ENCODE results near the gene ADAM11. TPM values are rescaled to one million over a fixed set of nuclear protein-coding genes. Genes with fewer than 3 reads are reported as not detected.

ADAM11 gene
- total and polyA plus RNA-seq, 2 of the 13 experiments (the other 11 are each of a cell fraction or from before 2014, with no cell fraction given): 0.38 to 0.91 TPM

DNA sequence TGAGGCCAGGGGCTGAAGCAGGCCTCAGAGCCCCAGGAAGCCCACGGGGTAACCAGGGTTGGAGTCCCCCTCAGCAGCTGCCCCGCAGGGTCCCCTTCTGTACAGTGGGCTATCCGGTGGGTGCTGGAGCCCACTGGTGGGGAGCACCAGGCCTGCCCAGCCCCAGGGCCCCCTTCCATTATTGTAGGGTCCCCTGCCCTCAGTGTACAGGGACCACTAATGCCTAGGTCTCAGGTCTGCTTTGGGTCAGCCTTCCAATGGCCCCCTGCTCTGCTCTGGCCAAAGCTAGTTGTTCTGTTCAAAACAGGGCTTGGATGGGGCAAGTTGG lies 1.1 kb downstream of the ADAM11 start (continued):
- TF ChIP-seq, protein P1, sequence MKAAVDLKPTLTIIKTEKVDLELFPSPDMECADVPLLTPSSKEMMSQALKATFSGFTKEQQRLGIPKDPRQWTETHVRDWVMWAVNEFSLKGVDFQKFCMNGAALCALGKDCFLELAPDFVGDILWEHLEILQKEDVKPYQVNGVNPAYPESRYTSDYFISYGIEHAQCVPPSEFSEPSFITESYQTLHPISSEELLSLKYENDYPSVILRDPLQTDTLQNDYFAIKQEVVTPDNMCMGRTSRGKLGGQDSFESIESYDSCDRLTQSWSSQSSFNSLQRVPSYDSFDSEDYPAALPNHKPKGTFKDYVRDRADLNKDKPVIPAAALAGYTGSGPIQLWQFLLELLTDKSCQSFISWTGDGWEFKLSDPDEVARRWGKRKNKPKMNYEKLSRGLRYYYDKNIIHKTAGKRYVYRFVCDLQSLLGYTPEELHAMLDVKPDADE (CRISPR knock-in tag; IDR thresholded peaks at IDR 0.05): no peak
- TF ChIP-seq CBX5 (CRISPR knock-in tag; IDR thresholded peaks at IDR 0.05; ENCODE audit: borderline replicate concordance) (no peak), MAFK (conservative IDR thresholded peaks at IDR 0.05 in 1 of 2, IDR thresholded peaks at IDR 0.05 in 1 of 2; ENCODE audit: low read length in 2 of 2) (no peak), ZFP41 (CRISPR knock-in tag; IDR thresholded peaks at IDR 0.05; ENCODE audit: borderline replicate concordance) (no peak), KLF16 (CRISPR knock-in tag; IDR thresholded peaks at IDR 0.05) (no peak), SKI (IDR thresholded peaks at IDR 0.05; ENCODE audit: partially characterized antibody) (no peak), XBP1 (CRISPR knock-in tag; IDR thresholded peaks at IDR 0.05) (no peak), ZFY (CRISPR knock-in tag; IDR thresholded peaks at IDR 0.05) (peak; percentile 34; the same call in 1 of the 2 replicates), ZNF484 (CRISPR knock-in tag; IDR thresholded peaks at IDR 0.05; ENCODE audit: borderline replicate concordance, low read depth) (no peak), ZNF136 (CRISPR knock-in tag; IDR thresholded peaks at IDR 0.05; ENCODE audit: low read depth) (no peak), NRL (CRISPR knock-in tag; IDR thresholded peaks at IDR 0.05; ENCODE audit: borderline replicate concordance) (no peak), HNF4G (IDR thresholded peaks at IDR 0.05; ENCODE audit: borderline replicate concordance, low read depth, low read length) (no peak), HNF4G (CRISPR knock-in tag; IDR thresholded peaks at IDR 0.05; ENCODE audit: borderline replicate concordance, low read depth) (no peak), SOX6 (IDR thresholded peaks at IDR 0.05) (no peak), SOX6 (CRISPR knock-in tag; IDR thresholded peaks at IDR 0.05) (no peak), RBAK (CRISPR knock-in tag; IDR thresholded peaks at IDR 0.05) (no peak)
- TF ChIP-seq, protein P2, sequence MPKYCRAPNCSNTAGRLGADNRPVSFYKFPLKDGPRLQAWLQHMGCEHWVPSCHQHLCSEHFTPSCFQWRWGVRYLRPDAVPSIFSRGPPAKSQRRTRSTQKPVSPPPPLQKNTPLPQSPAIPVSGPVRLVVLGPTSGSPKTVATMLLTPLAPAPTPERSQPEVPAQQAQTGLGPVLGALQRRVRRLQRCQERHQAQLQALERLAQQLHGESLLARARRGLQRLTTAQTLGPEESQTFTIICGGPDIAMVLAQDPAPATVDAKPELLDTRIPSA (CRISPR knock-in tag; IDR thresholded peaks at IDR 0.05; ENCODE audit: borderline replicate concordance): 0 out of 2 replicates have a peak, but pooled peaks have one; percentile 33
- TF ChIP-seq, protein P3, sequence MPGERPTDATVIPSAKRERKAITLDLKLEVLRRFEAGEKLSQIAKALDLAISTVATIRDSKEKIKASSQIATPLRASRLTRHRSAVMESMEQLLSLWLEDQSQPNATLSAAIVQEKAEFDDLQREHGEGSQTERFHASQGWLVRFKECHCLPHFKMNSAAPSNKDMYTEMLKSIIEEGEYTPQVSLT (CRISPR knock-in tag; IDR thresholded peaks at IDR 0.05; ENCODE audit: borderline replicate concordance, low read depth): no peak
- TF ChIP-seq, protein P4, sequence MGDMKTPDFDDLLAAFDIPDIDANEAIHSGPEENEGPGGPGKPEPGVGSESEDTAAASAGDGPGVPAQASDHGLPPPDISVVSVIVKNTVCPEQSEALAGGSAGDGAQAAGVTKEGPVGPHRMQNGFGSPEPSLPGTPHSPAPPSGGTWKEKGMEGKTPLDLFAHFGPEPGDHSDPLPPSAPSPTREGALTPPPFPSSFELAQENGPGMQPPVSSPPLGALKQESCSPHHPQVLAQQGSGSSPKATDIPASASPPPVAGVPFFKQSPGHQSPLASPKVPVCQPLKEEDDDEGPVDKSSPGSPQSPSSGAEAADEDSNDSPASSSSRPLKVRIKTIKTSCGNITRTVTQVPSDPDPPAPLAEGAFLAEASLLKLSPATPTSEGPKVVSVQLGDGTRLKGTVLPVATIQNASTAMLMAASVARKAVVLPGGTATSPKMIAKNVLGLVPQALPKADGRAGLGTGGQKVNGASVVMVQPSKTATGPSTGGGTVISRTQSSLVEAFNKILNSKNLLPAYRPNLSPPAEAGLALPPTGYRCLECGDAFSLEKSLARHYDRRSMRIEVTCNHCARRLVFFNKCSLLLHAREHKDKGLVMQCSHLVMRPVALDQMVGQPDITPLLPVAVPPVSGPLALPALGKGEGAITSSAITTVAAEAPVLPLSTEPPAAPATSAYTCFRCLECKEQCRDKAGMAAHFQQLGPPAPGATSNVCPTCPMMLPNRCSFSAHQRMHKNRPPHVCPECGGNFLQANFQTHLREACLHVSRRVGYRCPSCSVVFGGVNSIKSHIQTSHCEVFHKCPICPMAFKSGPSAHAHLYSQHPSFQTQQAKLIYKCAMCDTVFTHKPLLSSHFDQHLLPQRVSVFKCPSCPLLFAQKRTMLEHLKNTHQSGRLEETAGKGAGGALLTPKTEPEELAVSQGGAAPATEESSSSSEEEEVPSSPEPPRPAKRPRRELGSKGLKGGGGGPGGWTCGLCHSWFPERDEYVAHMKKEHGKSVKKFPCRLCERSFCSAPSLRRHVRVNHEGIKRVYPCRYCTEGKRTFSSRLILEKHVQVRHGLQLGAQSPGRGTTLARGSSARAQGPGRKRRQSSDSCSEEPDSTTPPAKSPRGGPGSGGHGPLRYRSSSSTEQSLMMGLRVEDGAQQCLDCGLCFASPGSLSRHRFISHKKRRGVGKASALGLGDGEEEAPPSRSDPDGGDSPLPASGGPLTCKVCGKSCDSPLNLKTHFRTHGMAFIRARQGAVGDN (CRISPR knock-in tag; IDR thresholded peaks at IDR 0.05): peak; percentile 10; the same call in 1 of the 2 replicates
- TF ChIP-seq, protein P5, sequence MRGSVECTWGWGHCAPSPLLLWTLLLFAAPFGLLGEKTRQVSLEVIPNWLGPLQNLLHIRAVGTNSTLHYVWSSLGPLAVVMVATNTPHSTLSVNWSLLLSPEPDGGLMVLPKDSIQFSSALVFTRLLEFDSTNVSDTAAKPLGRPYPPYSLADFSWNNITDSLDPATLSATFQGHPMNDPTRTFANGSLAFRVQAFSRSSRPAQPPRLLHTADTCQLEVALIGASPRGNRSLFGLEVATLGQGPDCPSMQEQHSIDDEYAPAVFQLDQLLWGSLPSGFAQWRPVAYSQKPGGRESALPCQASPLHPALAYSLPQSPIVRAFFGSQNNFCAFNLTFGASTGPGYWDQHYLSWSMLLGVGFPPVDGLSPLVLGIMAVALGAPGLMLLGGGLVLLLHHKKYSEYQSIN (CRISPR knock-in tag; IDR thresholded peaks at IDR 0.05; ENCODE audit: borderline replicate concordance): no peak
- TF ChIP-seq, protein P6, sequence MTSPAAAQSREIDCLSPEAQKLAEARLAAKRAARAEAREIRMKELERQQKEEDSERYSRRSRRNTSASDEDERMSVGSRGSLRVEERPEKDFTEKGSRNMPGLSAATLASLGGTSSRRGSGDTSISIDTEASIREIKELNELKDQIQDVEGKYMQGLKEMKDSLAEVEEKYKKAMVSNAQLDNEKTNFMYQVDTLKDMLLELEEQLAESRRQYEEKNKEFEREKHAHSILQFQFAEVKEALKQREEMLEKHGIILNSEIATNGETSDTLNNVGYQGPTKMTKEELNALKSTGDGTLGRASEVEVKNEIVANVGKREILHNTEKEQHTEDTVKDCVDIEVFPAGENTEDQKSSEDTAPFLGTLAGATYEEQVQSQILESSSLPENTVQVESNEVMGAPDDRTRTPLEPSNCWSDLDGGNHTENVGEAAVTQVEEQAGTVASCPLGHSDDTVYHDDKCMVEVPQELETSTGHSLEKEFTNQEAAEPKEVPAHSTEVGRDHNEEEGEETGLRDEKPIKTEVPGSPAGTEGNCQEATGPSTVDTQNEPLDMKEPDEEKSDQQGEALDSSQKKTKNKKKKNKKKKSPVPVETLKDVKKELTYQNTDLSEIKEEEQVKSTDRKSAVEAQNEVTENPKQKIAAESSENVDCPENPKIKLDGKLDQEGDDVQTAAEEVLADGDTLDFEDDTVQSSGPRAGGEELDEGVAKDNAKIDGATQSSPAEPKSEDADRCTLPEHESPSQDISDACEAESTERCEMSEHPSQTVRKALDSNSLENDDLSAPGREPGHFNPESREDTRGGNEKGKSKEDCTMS (CRISPR knock-in tag; conservative IDR thresholded peaks at IDR 0.05): no peak
